NCI-H2171 (cell line): Measurements from ENCODE around the gene PGC.

ENCODE experiments used
- DNase-seq: peaks from one replicate; lab custom pipeline; 2025; lab: John Stamatoyannopoulos, UW

The PGC gene

DNA sequence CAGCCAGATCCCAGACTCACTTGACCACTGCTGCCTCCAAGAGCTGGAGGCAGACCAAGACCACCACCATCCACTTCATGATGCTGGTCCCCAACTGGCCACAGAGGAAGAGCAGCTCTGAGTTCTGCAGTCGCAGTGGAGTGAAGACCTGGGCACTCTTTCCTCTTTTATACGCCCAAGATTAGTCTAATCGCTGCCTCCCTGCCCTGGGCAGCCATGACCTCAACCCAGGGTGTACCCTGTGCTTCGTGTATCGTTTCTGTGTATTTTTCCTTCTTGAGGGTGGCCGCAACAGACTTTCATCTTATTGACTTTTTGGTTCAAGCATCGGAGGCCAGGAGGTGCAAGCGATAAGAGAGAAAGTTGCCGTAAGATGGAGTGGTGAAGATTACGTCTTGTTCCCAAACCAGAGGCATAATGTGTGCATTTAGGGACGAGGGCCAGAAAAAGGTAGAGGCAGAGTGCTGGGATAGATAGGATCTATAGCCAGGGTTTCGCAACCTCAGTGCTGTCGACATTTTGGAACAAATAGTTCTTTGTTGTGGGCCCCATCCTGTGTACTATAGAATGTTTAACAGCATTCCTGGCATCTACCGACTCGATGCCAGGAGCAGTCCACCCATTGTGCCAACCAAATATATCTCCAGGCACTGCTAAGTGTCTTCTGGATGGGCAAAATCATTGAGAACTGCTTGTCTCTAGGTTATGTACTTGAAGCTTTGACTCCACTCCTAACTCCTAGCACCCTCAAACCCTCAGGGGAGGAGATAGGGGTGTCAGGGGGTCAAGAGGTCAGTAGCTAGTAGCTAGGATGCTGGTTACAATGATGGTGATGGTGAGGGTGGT, at the start of gene PGC:
Gene PGC, minus strand, starts transcription at position 142 of the 846 bp plus-strand sequence. Its CDS starts 63 bp downstream, at position 79.
- DNase-seq, result no peak

DNA sequence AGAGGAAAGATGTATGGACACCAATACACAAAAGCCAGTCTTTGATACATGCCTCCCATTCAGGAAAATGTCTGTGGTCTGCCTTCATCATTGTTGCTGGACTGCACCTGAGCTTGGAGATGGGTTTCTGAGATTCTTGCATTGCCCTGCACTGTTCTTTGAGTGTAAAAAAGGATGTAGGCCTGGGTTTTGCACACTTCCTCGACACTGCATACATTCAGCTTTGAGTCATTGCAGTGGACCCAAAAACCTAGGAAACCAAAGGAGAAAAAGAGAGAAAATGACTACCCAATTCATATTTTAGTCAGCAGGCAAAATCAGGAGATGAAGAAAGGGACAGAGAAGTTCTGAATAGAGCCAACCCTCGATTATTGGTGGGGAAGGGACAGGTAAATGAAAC, 49.3 kb upstream of the PGC start:
- no peak for DNase-seq

DNA sequence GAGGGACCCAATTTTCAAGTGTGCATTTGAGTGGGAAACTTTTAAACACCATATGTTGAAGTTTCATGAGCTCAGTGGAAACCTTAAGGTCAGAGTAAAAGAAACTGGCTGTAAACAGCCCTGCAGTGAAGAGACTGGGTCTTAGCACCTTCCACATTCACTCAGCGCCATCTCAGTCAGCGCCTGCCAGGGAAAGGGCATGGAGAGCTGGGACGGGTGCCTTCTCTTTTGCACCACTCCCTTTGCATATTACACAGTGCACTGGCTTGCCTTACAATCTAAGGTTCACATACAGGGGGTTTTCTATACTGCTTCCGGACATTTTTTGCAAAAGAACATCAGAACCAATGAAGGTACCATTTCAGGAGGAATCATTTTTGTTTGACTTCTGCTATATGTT, 44.8 kb upstream of the PGC start:
- DNase-seq, result no peak

DNA sequence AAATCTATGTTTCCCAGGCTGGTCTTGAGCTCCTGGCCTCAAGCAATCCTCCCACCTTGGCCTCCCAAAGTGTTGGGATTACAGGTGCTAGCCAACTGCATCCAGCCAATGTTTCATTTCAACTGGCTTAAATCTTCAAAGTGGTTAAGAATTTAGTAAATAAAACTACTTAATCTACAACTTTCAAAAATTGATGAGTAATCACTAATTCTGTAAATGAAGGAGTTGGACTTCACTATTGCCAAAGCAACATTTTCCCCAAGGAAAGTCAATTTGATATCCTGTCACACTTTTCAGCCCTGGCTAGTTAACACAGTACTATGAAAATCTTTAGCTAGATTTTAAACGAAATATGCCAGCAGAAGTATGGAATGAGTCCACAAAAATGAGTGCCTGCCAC, 44.1 kb upstream of the PGC start:
- no peak for DNase-seq

DNA sequence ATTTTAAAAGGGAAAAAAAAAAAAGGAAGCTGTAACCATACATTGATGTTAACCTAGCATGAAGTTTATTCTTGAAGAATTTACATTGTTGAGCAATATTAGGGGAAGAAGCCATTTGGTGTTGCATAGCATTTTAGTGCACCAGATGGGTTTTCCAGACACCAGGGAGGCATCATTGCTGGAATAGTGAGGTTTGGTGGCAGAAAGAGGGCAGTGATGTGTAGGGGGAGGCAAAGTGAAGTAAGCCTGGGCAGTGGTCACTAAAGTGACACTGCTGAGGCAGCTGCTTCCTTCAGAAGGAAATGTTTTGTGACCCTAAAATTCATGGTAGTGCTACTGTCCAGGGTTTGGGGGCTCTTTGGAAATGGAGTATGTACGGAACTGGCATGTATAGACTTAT, 42.8 kb upstream of the PGC start:
- no peak for DNase-seq

DNA sequence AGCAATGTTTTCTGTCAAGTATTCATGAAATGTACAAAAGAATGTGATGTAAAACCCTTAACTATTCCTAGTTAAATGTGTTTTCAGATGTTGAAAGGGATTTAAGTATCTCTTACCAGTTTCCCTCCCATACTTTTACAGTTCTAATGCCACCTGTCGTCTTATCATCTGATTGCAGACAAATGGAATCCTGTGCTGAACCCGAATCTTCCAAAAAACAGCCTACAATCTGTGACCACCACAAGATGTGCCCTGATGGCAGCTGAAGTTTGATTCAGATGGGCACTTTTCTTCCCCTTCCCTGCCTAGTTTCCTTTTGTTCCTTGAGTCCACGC, 42.2 kb upstream of the PGC start:
- DNase-seq, result no peak

- peak; percentile 92 for DNase-seq
Measured at GRCh38 chr6:41787219-41787917, 40.2 kb upstream of the PGC start, which contains the start of gene TOMM6. Gene TOMM6 (plus strand): TSS chr6:41787694. CDS start chr6:41787698, 4 bp downstream.

DNA sequence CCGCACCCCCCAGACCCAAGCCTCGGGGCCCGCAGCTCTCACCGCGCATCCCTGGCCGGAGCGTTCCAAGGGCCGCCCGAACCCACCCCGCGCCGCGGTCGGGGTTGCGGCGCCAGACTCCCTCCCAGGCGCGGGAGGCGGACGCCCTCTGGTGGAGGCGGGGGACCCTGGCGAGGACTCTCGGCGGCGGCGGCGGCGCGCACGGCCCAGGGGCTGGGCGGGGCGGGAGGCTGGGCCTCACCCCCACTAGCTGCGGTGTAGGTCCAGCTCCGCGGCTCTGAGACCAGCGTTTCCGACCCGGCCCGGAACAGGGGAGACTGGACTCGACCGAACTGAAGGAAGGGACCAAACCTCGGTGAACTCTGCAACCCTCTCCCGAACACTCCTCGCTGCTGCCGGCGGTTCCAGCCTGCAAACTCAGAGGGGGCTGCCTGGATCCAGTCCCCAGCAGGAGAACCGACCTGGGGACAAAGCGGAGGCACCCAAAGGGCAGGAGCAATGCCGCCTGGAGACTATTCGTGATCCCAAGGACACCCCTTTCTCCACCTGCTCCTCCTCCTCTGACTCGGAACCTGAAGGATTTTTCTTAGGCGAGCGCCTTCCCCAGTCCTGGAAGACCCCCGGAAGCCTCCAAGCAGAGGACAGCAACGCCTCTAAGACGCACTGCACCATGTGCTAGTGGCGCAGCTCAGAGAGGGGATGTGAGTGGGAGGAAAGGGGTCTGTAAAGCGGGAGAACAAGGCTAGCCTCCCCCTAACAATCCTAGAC, 39.4 kb upstream of the PGC start:
- peak; percentile 80 for DNase-seq

GRCh38 chr6:41785689-41786450, 38.7 kb upstream of the PGC start:
- DNase-seq, result no peak

DNA sequence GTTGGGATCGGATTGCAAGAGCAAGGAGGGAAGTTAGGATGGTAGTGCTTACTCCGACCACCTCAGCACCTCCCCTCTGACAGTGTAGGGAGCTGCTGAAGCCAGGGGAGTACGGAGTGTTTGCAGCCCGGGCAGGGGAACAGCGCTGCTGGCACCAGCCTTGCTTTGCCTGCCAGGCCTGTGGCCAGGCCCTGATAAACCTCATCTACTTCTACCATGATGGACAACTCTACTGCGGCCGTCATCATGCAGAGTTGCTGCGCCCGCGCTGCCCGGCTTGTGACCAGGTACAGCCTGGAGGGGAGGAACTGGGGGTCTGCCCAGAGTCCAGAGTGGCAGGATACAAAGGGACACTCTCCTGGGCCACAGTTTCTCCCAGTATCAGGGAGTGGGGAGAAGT, 38.1 kb upstream of the PGC start:
- no peak for DNase-seq

DNA sequence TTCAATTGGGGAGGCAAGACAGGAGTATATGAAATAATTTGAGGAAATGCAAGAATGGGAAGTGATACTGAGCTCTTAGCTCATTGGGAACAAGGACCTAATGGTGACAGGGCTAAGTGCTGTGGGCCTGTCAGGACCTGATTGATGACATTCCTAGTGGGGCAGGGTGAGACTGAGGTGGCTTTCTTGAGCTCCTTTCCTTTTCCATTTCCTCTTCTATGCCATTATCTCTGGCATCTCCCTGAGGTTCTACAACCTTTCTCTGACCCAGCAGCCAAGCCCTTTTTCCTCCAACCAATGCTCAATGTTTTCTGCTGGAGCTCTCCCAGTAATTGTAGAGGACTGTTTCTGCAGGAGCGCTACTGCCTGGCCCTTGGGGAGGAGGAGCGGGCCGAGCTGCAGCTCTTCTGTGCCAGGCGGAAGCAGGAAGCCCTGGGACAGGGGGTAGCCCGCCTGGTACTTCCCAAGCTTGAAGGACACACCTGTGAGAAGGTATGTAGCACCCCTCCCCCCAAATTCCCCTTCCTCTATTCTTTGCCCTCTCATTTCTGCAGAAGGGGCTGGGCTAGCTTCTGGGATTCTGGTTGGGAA, 37.5 kb upstream of the PGC start:
- DNase-seq, result no peak

DNA sequence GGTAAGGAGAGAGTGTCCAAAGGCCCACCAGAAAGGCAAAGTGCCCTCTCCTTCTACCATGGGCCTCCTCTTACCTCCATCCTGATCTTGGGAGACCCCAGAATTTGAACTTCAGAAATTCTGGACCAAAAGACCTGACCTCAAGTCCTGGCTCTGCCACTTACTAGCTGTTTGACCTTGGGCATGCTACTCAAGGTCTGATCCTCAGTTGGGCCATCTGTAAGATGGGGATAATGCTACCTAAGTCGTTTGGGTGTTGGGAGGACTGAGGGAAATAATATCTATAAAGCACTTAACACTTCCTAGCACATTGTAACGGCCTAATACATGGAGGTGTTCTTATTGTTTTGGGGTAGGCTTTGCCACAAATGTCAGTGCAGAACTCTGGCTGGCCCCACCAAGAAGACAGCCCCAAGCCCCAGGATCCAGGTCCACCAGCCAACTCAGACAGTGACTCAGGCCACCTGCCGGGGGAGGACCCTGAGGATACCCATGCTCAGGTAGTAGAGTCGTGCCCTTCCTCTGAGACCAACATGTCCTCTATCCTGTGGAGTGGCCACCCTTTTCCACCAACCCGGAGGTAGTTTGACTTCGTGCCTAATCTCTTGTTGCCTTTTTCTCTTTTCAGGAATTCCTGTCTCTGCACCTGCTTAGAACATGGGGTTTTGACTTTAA, 36.0 kb upstream of the PGC start:
- DNase-seq, result no peak

GRCh38 chr6:41781366-41781730, 34.2 kb upstream of the PGC start:
- no peak for DNase-seq

- DNase-seq, result peak; percentile 4
Measured at GRCh38 chr6:41780551-41781365, 33.6 kb upstream of the PGC start, which contains the start of gene PRICKLE4. Gene PRICKLE4 (plus strand): TSS chr6:41780782. CDS start chr6:41783474, 2,692 bp downstream.

DNA sequence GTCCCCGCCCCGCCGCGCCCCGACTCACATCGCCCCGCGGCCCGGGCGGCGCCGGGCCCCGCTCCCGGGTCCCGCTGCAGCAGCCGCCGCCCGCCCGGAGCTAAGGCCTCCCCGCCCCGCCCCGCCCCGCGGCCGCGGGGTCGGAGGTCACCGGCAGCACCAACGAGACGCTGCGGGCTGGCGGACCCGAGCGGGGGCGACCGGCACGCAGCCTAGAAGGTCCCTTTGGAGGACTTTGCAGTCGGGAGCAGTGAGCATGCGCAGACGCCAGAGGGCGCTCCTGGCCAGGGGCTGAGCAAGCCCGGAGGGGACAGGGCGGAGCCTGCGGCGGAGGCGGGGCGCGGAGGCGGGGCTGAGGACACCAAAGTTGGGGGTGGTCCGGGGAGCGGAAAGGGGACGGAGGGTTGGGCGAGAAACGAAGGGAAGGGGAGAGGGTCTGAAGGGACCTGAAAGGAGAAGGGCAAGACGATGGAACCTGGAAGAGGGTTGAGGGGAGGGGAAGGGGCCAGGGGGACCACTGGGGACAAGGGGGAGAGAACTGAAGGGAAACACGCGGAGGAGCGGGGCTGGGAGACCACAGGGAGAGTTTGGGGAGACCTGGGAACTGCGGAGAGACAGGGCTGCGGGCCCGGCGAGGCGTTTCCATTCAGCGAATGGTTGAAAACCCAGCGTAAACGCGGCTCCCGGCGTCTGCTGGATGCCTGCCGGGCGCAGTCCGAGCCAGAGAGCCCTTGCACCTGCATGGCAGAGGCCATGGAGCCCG, 32.8 kb upstream of the PGC start, which contains the start of gene FRS3:
Gene FRS3, minus strand, starts transcription at position 113 of the 763 bp plus-strand sequence. CDS start 2,913 bp downstream, outside the sequence.
- DNase-seq, result peak; percentile 88

GRCh38 chr6:41779336-41779735, 32.1 kb upstream of the PGC start:
- no peak for DNase-seq

DNA sequence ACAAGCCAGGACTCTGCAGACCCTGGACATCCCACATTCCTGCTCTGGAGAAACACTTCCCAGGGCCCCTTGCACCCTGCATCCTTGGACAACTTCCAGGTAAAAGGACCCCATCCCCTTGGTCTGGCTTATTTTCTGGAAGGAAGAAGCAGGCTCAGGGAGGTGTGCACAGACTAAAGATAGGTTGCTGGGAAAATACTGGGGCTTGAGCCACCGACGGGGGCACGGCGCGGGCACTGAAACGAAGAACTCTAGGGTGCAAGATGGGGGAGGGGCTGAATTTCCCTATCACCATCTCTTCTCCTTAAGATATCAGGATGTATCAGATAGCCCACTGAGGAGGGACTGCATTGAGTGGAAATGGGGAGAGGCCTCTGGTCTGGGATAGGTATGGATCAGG, 31.7 kb upstream of the PGC start:
- no peak for DNase-seq

- DNase-seq, result no peak
Measured at GRCh38 chr6:41777551-41778285, 30.5 kb upstream of the PGC start.
